Measurements from ENCODE around the gene NOB1.

GRCh38 chr16:69726313-69727060 lies 28.2 kb downstream of the NOB1 start, which contains the start of gene NQO1:
- TF ChIP-seq EZH2 (IDR thresholded peaks at IDR 0.05; ENCODE audit: insufficient read depth, poor library complexity, severe bottlenecking): no peak
- no peak for TF ChIP-seq EZH2phosphoT487 (IDR thresholded peaks at IDR 0.05; ENCODE audit: insufficient read depth, low read depth)

Data from GM23248 (cell line).